NCI-H146 treated with DMSO at 0.1 percent for 48 hours (cell line): ENCODE measurements around the gene TMEM238.
A peak's percentile ranks its signal among the peaks of the same experiment; 100 is the strongest.
"Not testable (repeated sequence)": the region's sequence is repeated elsewhere in the genome, so short reads cannot be mapped to it uniquely, and the experiment has no call there.

Source experiments
- DNase-seq: peaks from one replicate; lab custom pipeline; 2025; ENCODE audit not compliant: unreplicated experiment; lab: John Stamatoyannopoulos, UW

TMEM238 gene

DNA sequence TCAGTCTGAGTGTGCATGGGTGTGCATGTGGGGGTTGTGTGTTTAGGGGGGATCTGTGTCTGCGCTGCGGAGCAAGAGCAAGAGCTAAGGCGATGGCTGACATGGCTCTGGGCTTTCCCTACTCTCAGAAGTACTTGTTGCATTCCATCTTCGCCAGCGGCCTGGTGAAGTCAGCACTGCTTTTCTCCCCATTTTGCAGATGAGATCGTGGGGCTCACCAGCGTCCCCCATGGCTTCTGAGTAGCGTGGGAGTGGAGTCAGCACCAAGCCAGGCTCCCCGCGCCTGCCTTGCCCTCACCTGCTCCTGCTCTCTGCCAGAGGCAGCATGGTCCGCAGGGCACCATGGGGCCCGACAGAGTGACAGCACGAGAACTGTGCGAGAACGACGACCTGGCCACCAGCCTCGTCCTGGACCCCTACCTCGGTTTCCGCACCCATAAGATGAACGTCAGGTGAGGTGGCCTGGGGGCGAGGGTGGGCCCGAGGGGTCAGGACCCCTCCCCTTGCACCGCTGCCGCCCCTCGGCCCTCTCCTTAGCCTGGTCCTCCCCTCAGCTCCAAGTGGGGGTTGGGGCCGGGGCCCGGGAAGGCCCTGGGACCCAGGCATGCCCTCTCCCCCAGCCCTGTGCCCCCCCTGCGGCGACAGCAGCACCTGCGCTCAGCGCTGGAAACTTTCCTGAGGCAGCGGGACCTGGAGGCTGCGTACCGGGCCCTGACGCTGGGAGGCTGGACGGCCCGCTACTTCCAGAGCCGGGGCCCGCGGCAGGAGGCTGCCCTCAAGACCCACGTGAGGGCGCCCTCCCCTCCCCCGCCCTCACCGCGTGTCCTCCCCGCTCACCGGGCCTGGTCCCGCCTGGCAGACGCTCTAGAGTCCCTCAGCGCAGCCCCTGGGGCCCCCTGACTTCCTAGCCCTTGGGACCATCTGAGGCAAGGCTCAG is 42.2 kb downstream of the TMEM238 start:
- no peak for DNase-seq

GRCh38 chr19:55341171-55341588 is 42.9 kb downstream of the TMEM238 start:
- peak; percentile 83 for DNase-seq

DNA sequence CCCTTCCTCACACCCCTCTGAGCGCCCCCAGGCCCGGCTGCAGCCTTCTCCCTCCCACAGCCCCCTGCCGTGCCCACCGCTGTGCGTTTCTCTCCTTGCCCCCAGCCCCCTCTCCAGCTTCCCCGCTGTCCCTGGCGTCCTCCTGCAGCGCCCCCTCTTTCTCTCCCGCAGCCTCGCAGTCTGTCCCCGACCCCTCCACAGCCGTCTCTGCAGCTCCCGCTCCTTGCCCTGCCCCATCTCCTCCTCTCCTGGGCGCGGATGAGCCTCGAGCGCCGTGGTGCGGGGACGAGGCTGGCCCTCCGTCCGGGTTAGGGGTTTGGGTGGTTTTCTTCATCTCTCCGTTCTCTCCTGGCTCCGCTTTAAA is 43.3 kb downstream of the TMEM238 start:
- no peak for DNase-seq

DNA sequence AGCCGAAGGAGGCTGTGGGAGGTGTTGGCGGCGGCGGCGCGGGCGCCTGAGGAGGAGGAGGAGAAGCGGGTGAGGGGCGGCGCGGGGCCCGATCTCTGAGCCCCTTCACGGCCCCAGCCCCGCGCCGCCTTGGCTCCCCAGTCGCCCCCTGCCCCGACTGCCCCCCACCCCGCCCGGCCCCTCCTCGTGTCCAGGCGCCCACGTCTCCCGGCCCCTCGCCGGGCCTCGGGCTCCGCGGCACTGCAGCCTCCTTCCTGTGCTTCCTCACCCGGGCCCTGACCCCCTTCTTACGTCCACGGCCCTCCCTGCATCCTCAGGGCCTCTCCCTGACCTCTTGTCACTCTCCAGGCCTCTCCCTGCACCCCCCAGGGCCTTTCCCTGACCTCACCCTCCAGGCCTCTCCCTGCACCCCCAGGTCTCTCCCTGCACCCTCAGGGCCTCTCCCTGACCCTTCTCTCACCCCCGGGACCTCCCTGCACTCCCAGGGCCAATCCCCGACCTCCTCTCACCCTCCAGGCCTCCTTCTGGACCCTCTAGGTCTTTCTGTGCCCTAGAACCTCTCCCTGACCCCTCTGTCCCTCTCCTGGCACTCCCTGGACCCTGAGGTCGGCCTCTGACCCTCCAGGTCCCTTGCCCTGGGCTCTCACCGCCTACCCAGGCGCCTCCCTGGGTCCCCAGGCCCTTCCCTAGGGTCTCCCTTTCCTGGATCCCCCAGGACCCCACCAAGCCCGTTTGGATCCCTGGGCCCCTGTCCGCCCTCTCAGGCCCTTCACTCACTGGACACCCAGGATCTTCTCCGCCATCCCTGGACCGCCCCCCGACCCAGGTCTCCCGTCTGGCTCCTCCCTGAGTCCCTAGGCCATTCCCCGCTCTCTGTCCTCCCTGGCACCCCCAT is 44.0 kb downstream of the TMEM238 start:
- DNase-seq, result peak; percentile 74

DNA sequence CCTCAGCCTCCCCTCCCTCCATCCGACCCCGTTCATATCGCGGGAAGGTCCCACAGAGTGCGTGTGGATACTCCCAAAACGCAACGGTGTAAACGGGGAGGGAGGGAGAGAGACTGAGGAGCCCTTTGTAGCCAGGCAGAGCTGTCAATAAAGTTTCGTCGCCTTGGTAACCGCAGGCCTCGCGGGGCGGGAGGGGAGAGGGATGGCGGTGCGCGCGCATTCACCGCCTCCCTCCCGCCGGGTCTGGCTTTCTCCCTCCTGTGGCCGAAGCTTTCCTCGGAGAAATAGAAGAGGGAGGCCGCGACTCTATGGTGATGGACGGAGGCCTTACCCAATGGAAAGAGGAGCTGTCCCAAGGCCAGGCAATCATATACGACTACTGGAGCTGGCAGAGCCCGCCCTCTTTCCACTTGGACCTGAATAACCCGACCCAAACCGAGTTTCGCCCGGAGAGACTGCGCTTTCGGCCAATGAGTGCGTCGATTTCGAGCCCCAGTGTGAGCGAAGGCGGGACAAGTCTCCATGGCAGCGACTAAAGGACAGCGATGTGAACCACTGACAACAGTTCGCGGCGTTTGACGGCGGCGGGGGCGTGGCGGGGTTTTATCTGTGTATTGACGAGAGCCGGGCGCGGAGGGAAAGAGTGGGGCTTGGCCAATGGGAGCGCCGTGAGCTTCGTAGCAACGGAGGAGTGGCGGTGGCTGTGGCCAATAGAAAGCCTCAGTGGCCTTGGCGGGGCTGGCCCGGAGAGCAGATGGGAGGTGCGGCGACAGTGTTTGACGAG is 44.8 kb downstream of the TMEM238 start, which contains the start of gene KMT5C:
TSS of gene KMT5C (plus strand) at position 772 of the 784 bp plus-strand sequence. CDS start 2,061 bp downstream, outside the sequence.
- DNase-seq, result peak; percentile 100

- DNase-seq, result no peak
Observed at GRCh38 chr19:55336101-55336500, 48.0 kb downstream of the TMEM238 start.

DNA sequence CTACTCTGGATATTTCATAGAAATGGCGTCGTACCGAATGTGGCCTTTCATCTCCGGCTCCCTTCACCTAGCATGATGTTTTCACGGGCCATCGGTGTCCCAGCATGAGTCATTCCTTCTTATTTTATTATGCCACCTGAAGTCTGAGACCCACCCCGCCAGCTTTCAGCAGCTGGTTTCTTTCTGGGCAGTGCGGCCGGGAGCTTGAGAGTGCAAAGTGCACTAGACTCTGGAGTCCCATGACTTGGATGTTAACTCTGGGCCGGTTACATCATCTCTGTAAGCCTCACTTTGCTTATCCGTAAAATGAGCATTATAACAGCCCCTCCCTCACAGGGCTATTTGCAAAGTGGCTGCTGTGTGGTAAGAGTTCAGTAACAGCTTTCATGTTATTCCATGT is 50.2 kb downstream of the TMEM238 start:
- no peak for DNase-seq

DNA sequence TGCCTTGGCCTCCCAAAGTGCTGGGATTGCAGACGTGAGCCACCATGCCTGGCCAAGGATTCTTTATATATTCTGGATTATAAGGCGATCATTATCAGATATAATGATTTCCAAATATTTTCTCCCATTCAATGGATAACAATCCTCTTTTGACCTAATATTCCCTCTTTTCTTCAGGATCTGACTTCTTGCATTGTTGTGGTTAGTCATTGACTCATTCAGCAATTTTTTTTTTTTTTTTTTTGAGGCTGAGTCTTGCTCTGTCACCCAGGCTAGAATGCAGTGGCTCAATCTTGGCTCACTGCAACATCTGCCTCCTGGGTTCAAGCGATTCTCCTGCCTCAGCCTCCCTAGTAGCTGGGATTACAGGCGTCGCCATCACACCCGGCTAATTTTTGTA is 54.3 kb downstream of the TMEM238 start:
- DNase-seq, result not testable (repeated sequence)
